Measurements from ENCODE around the gene WDFY2. TPM values are rescaled to one million over a fixed set of nuclear protein-coding genes. Genes with fewer than 3 reads are reported as not detected.
"Not testable (repeated sequence)": the region's sequence is repeated elsewhere in the genome, so short reads cannot be mapped to it uniquely, and the experiment has no call there.

Gene WDFY2
- total RNA-seq, 2 experiments from 2014 or later: 9.3 to 11.2 TPM

GRCh38 chr13:51551416-51551815 is 32.8 kb upstream of the WDFY2 start:
- Mint-ChIP-seq H3K4me1 (ENCODE audit: low read depth) (peaks cover 4% of the 10 kb centered on the region), H3K4me3 (no peak overlapping the region), H3K27me3 (peaks cover 1% of the 10 kb centered on the region), H3K36me3 (no peaks in the 10 kb centered on the region), H3K27ac (no peak overlapping the region), H3K9me3 (no peaks in the 10 kb centered on the region)
- ChIA-PET CTCF (no interaction called here), POLR2A (no interaction called here)
- no peak for DNase-seq
- intact Hi-C loops (cut with micrococcal nuclease): no loop called here

GRCh38 chr13:51552027-51552426 is 32.2 kb upstream of the WDFY2 start:
- no peaks in the 10 kb centered on the region for H3K9me3 Mint-ChIP-seq
- peaks cover 4% of the 10 kb centered on the region for H3K4me1 Mint-ChIP-seq (ENCODE audit: low read depth)
- CTCF ChIA-PET: no interaction called here

GRCh38 chr13:51553531-51553930 is 30.7 kb upstream of the WDFY2 start:
- ChIA-PET CTCF (no interaction called here), POLR2A (no interaction called here)
- no peak for DNase-seq
- Mint-ChIP-seq H3K4me1 (ENCODE audit: low read depth) (peaks cover 6% of the 10 kb centered on the region), H3K4me3 (no peak overlapping the region), H3K27ac (no peak overlapping the region), H3K9me3 (no peaks in the 10 kb centered on the region), H3K27me3 (peaks cover 3% of the 10 kb centered on the region), H3K36me3 (no peaks in the 10 kb centered on the region)
- intact Hi-C loops (cut with micrococcal nuclease): no loop called here

More at GRCh38 chr13:51552027-51552426, 32.2 kb upstream of the WDFY2 start:
- intact Hi-C loops (cut with micrococcal nuclease): no loop called here
- H3K27me3 Mint-ChIP-seq: peaks cover 1% of the 10 kb centered on the region
- POLR2A ChIA-PET: no interaction called here
- DNase-seq: no peak
- no peak overlapping the region for H3K27ac Mint-ChIP-seq
- no peak overlapping the region for H3K4me3 Mint-ChIP-seq
- no peaks in the 10 kb centered on the region for H3K36me3 Mint-ChIP-seq

GRCh38 chr13:51556740-51557139 is 27.5 kb upstream of the WDFY2 start:
- no peaks in the 10 kb centered on the region for H3K36me3 Mint-ChIP-seq
- CTCF ChIA-PET: no interaction called here
- no peak overlapping the region for H3K4me3 Mint-ChIP-seq
- peaks cover 5% of the 10 kb centered on the region for H3K27me3 Mint-ChIP-seq
- POLR2A ChIA-PET: no interaction called here
- H3K9me3 Mint-ChIP-seq: no peaks in the 10 kb centered on the region
- H3K4me1 Mint-ChIP-seq (ENCODE audit: low read depth): peaks cover 12% of the 10 kb centered on the region
- no peak overlapping the region for H3K27ac Mint-ChIP-seq
- DNase-seq: no peak
- intact Hi-C loops (cut with micrococcal nuclease): no loop called here

- Mint-ChIP-seq H3K27ac (no peak overlapping the region), H3K4me3 (no peak overlapping the region), H3K27me3 (peaks cover 5% of the 10 kb centered on the region), H3K9me3 (no peaks in the 10 kb centered on the region), H3K4me1 (ENCODE audit: low read depth) (peaks cover 16% of the 10 kb centered on the region), H3K36me3 (no peaks in the 10 kb centered on the region)
- intact Hi-C loops (cut with micrococcal nuclease): no loop called here
- DNase-seq: no peak
- POLR2A ChIA-PET: no interaction called here
- CTCF ChIA-PET: no interaction called here
Measured at GRCh38 chr13:51557438-51557837, 26.8 kb upstream of the WDFY2 start.

GRCh38 chr13:51557875-51558612 is 26.2 kb upstream of the WDFY2 start:
- ChIA-PET POLR2A (no interaction called here), CTCF (no interaction called here)
- H3K27me3 Mint-ChIP-seq: peaks cover 5% of the 10 kb centered on the region
- H3K4me3 Mint-ChIP-seq: no peak overlapping the region
- no peak for DNase-seq
- H3K4me1 Mint-ChIP-seq (ENCODE audit: low read depth): peaks cover 18% of the 10 kb centered on the region
- intact Hi-C loops (cut with micrococcal nuclease): no loop called here
- no peaks in the 10 kb centered on the region for H3K36me3 Mint-ChIP-seq
- H3K27ac Mint-ChIP-seq: no peak overlapping the region
- H3K9me3 Mint-ChIP-seq: no peaks in the 10 kb centered on the region

GRCh38 chr13:51559946-51560735 is 24.1 kb upstream of the WDFY2 start:
- intact Hi-C loops (cut with micrococcal nuclease): no loop called here
- POLR2A ChIA-PET: no interaction called here
- H3K9me3 Mint-ChIP-seq: no peaks in the 10 kb centered on the region
- no peak overlapping the region for H3K4me3 Mint-ChIP-seq
- H3K4me1 Mint-ChIP-seq (ENCODE audit: low read depth): peaks cover 18% of the 10 kb centered on the region
- CTCF ChIA-PET: no interaction called here
- DNase-seq: no peak
- no peak overlapping the region for H3K27ac Mint-ChIP-seq
- peaks cover 5% of the 10 kb centered on the region for H3K27me3 Mint-ChIP-seq
- H3K36me3 Mint-ChIP-seq: no peaks in the 10 kb centered on the region

GRCh38 chr13:51562011-51562671 is 22.1 kb upstream of the WDFY2 start:
- Mint-ChIP-seq H3K4me3 (no peak overlapping the region), H3K27ac (no peak overlapping the region), H3K27me3 (peaks cover 4% of the 10 kb centered on the region), H3K9me3 (no peaks in the 10 kb centered on the region), H3K36me3 (no peaks in the 10 kb centered on the region), H3K4me1 (ENCODE audit: low read depth) (peaks cover 18% of the 10 kb centered on the region)
- DNase-seq: peak; percentile 31
- intact Hi-C loops (cut with micrococcal nuclease): no loop called here
- ChIA-PET CTCF (no interaction called here), POLR2A (interaction anchor here (0.6 to 1.2 kb wide), 5 partner anchors 16 to 128 kb away, joined by 3 read pairs; partner anchors contain the start of gene INTS6)

GRCh38 chr13:51564252-51564651 is 20.0 kb upstream of the WDFY2 start:
- Mint-ChIP-seq H3K27ac (no peak overlapping the region), H3K27me3 (no peaks in the 10 kb centered on the region), H3K9me3 (no peaks in the 10 kb centered on the region), H3K36me3 (no peaks in the 10 kb centered on the region), H3K4me3 (no peak overlapping the region), H3K4me1 (ENCODE audit: low read depth) (peaks cover 14% of the 10 kb centered on the region)
- POLR2A ChIA-PET: no interaction called here
- CTCF ChIA-PET: no interaction called here
- intact Hi-C loops (cut with micrococcal nuclease): no loop called here
- DNase-seq: no peak

- no peak for DNase-seq
- POLR2A ChIA-PET: no interaction called here
- Mint-ChIP-seq H3K27me3 (no peaks in the 10 kb centered on the region), H3K4me1 (ENCODE audit: low read depth) (peaks cover 14% of the 10 kb centered on the region), H3K27ac (no peak overlapping the region), H3K9me3 (no peaks in the 10 kb centered on the region), H3K36me3 (no peaks in the 10 kb centered on the region), H3K4me3 (no peak overlapping the region)
- CTCF ChIA-PET: no interaction called here
- intact Hi-C loops (cut with micrococcal nuclease): no loop called here
Measured at GRCh38 chr13:51564671-51565070, 19.6 kb upstream of the WDFY2 start.

GRCh38 chr13:51569001-51569400 is 15.3 kb upstream of the WDFY2 start:
- DNase-seq; POLR2A ChIA-PET; H3K27ac Mint-ChIP-seq; H3K27me3 Mint-ChIP-seq; CTCF ChIA-PET; H3K36me3 Mint-ChIP-seq; intact Hi-C loops (cut with micrococcal nuclease); H3K4me3 Mint-ChIP-seq; H3K4me1 Mint-ChIP-seq (ENCODE audit: low read depth); H3K9me3 Mint-ChIP-seq: not testable (repeated sequence)

- ChIA-PET CTCF (no interaction called here), POLR2A (no interaction called here)
- Mint-ChIP-seq H3K27me3 (peaks cover 3% of the 10 kb centered on the region), H3K4me3 (no peak overlapping the region), H3K27ac (no peak overlapping the region), H3K36me3 (no peaks in the 10 kb centered on the region), H3K4me1 (ENCODE audit: low read depth) (no peaks in the 10 kb centered on the region), H3K9me3 (no peaks in the 10 kb centered on the region)
- no peak for DNase-seq
- intact Hi-C loops (cut with micrococcal nuclease): no loop called here
Measured at GRCh38 chr13:51576754-51577153, 7.5 kb upstream of the WDFY2 start.

Measured in activated CD4-positive, alpha-beta memory T cell treated with anti-CD3 and anti-CD28 coated beads for 36 hours (primary cell).